HFFc6 (cell line): Measurements from ENCODE around the gene ZDHHC21. TPM values are rescaled to one million over a fixed set of nuclear protein-coding genes. Genes with fewer than 3 reads are reported as not detected.

Source experiments
- DNase-seq: peaks from one replicate; pipeline ENCODE4 v3.0.0-alpha.2; 2018
- H3K27ac Mint-ChIP-seq: 2 replicates; pipeline ENCODE4 v1.8.0; 2020; ENCODE audit warnings: mild to moderate bottlenecking, mixed read lengths
- H3K27me3 Mint-ChIP-seq: 2 replicates; pipeline ENCODE4 v1.8.0; 2021; ENCODE audit warnings: mild to moderate bottlenecking, moderate library complexity, mixed read lengths; ENCODE audit not compliant: insufficient read depth
- H3K36me3 Mint-ChIP-seq: 2 replicates; pipeline ENCODE4 v1.8.0; 2021; ENCODE audit warnings: low read depth, mixed read lengths
- H3K4me1 Mint-ChIP-seq: 2 replicates; pipeline ENCODE4 v1.8.0; 2020; ENCODE audit warnings: low read depth, mixed read lengths
- H3K4me3 Mint-ChIP-seq: 2 replicates; pipeline ENCODE4 v1.8.0; 2020; ENCODE audit warnings: mild to moderate bottlenecking, moderate library complexity, mixed read lengths
- H3K9me3 Mint-ChIP-seq: 2 replicates; pipeline ENCODE4 v1.8.0; 2020; ENCODE audit warnings: mild to moderate bottlenecking, mixed read lengths
- total RNA-seq, 6 experiments: library from RNA; stranded (reverse); fragmentation: NEBNext Ultra II Directional; extraction: Animal tissue kit (Norgen Biotek cat#: 25700); gene quantifications; 2 replicates in 1 of 6; 3 replicates in 5 of 6; pipeline ENCODE4 v1.2.3, GENCODE V29; 2021
- TF ChIP-seq, protein P1 (sequence below): fragments of 200-600 bp; sonication (generic); IDR thresholded peaks from 2 replicates; pipeline ENCODE4 v1.5.0; 2021; ENCODE audit warnings: antibody characterized with exemption, mild to moderate bottlenecking

Gene ZDHHC21
- total RNA-seq, 6 experiments from 2014 or later, result 6.7 to 10.4 (median 9.0) TPM

DNA sequence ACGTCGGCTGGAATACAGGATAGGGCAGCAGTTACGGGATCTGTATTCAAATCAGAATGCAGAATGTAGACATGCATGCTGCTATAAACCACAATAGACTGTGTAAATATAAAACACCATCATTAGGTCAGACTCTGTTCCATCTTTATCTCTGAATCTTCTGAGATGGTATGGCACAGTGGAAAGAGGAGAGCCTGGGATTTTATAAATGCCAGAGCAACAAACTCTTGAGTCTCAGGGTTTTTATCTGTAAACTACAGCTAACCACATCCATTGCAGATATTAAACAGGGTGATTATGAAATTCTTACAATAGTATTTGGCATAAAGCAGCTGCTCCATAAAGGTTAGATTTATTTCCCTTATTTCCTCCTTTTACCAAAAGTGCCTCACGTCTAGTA, 108.7 kb downstream of the ZDHHC21 start:
- Mint-ChIP-seq H3K36me3 (no peaks in the 10 kb centered on the region; the same call in 1 of the 2 replicates), H3K9me3 (peaks cover 9% of the 10 kb centered on the region; the same call in 1 of the 2 replicates)
- DNase-seq, result no peak

DNA sequence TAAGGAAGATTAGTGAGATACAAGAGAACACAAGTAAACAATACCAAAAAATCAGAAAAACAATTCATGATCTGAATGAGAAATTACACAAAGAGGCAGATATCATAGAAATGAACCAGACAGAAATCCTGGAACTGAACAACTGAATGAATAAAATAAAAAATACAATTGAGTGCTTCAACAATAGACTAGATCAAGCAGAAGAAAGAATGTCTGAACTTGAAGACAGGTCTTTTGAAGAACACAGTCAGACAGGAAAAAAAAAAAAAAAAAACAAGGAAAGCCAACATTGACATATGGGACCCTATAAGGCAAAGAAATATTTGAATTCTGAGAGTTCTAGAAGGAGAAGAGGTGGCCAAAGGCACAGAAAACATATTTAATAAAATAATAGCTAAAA, 115.2 kb downstream of the ZDHHC21 start:
- TF ChIP-seq, protein P1, sequence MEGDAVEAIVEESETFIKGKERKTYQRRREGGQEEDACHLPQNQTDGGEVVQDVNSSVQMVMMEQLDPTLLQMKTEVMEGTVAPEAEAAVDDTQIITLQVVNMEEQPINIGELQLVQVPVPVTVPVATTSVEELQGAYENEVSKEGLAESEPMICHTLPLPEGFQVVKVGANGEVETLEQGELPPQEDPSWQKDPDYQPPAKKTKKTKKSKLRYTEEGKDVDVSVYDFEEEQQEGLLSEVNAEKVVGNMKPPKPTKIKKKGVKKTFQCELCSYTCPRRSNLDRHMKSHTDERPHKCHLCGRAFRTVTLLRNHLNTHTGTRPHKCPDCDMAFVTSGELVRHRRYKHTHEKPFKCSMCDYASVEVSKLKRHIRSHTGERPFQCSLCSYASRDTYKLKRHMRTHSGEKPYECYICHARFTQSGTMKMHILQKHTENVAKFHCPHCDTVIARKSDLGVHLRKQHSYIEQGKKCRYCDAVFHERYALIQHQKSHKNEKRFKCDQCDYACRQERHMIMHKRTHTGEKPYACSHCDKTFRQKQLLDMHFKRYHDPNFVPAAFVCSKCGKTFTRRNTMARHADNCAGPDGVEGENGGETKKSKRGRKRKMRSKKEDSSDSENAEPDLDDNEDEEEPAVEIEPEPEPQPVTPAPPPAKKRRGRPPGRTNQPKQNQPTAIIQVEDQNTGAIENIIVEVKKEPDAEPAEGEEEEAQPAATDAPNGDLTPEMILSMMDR, result no peak
- H3K4me1 Mint-ChIP-seq, result no peaks in the 10 kb centered on the region
- peaks cover 6% of the 10 kb centered on the region; the same call in 1 of the 2 replicates for H3K36me3 Mint-ChIP-seq
- H3K4me3 Mint-ChIP-seq, result no peak overlapping the region
- H3K9me3 Mint-ChIP-seq, result peaks cover 14% of the 10 kb centered on the region; the same call in 1 of the 2 replicates
- no peak for DNase-seq
- H3K27ac Mint-ChIP-seq, result no peak overlapping the region
- H3K27me3 Mint-ChIP-seq, result peaks cover 1% of the 10 kb centered on the region; the same call in 1 of the 2 replicates

More for the DNA sequence above, 108.7 kb downstream of the ZDHHC21 start:
- Mint-ChIP-seq H3K4me3 (no peak overlapping the region), H3K27ac (no peak overlapping the region), H3K27me3 (peaks cover 1% of the 10 kb centered on the region; the same call in 1 of the 2 replicates), H3K4me1 (no peaks in the 10 kb centered on the region)
- TF ChIP-seq, protein P1, result no peak

DNA sequence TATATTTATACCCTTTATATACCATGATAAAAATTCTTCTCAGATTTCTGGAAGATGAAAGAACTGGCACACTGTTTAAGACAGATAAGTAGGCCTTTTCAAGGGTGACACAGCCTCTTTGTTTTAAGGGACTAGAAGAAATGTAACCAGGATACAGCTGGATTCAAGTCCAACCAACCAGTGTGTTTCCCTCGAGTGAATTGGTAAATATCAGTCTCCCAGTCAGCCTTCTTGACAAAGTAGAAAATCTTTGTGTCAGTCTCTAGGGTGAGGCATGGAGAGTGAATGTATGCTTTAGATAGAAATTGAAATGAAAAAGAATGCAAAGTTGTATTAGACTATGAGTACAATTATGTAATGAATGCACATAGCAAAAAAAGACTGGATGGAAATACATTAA, 119.1 kb downstream of the ZDHHC21 start:
- Mint-ChIP-seq H3K9me3 (peaks cover 5% of the 10 kb centered on the region; the same call in 1 of the 2 replicates), H3K4me1 (no peaks in the 10 kb centered on the region), H3K4me3 (no peak overlapping the region), H3K27me3 (no peaks in the 10 kb centered on the region), H3K36me3 (peaks cover 6% of the 10 kb centered on the region; the same call in 1 of the 2 replicates), H3K27ac (no peak overlapping the region)
- TF ChIP-seq, protein P1, result no peak
- DNase-seq, result no peak

DNA sequence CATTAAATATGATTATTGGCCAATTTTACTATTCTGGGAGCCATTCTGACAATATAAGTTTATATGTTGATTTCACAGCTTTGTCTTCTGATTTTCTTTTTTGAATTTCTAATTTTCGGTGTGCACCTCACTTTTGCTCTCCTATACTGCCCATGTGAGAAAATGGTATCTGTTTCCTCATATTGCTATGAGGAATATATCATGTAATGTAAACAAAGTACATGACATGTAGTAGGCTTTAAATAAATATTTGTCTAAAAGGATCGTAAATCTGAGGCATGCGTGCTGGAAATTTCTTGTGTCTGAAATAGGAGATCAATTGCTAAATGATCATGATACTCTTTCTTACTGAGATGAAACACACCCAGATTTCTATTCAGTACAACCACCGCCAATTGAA, 119.9 kb downstream of the ZDHHC21 start:
- Mint-ChIP-seq H3K27ac (no peak overlapping the region), H3K36me3 (peaks cover 6% of the 10 kb centered on the region; the same call in 1 of the 2 replicates), H3K9me3 (peaks cover 5% of the 10 kb centered on the region; the same call in 1 of the 2 replicates), H3K27me3 (no peaks in the 10 kb centered on the region), H3K4me3 (no peak overlapping the region), H3K4me1 (no peaks in the 10 kb centered on the region)
- DNase-seq, result no peak
- TF ChIP-seq, protein P1, result no peak

DNA sequence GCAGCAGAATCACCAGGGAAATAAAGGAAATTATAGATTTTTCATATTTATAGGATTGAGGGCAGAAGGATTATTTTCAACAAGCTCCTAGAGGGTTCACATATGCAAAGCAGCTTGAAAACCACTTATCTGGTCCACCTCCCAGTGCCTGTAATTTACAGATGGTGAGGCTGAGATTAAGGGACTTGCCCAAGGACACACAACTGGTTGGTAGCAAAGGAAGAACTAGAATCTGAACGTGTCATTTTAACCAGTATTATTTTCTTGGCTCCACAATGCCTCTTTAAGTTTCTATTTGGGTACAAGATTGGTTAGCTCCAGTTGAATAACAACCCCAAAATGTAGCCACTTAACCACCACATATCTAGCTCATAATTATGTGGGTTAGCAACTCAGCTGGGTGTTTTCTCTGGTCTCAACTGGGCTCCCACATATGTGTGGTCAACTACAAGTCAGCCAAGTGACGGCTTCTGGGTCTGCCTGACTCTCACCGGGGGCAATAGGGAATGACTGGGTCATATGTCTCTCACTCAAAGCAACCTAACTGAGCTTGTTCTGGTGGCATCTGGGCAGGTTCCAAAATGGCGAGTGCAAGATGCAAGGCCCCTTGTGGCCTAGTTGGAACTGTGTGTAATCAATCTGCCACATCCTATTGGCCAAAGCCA, 127.7 kb downstream of the ZDHHC21 start:
- peaks cover 3% of the 10 kb centered on the region for H3K27me3 Mint-ChIP-seq
- TF ChIP-seq, protein P1, result no peak
- no peak overlapping the region for H3K27ac Mint-ChIP-seq
- no peak overlapping the region for H3K4me3 Mint-ChIP-seq
- H3K4me1 Mint-ChIP-seq, result no peaks in the 10 kb centered on the region
- no peak for DNase-seq
- no peaks in the 10 kb centered on the region for H3K36me3 Mint-ChIP-seq
- no peaks in the 10 kb centered on the region for H3K9me3 Mint-ChIP-seq
